Left ventricle myocardium inferior (tissue), 1 donor: Measurements from ENCODE around the gene CSF3. TPM values are rescaled to one million over a fixed set of nuclear protein-coding genes. Genes with fewer than 3 reads are reported as not detected.

Experiments used
- DNase-seq: peaks from one replicate; pipeline ENCODE4 v3.0.0-alpha.2; 2020
- H3K27ac ChIP-seq: fragments of 200-600 bp; replicated peaks from 2 replicates; pipeline ENCODE4 v1.8.0; 2021
- H3K27me3 ChIP-seq: fragments of 200-600 bp; 2 replicates; pipeline ENCODE4 v1.8.0; 2021; ENCODE audit warnings: low read depth
- H3K36me3 ChIP-seq: fragments of 200-600 bp; 2 replicates; pipeline ENCODE4 v1.8.0; 2021
- H3K4me1 ChIP-seq: fragments of 200-600 bp; 2 replicates; pipeline ENCODE4 v1.8.0; 2021
- H3K4me3 ChIP-seq: fragments of 200-600 bp; 2 replicates; pipeline ENCODE4 v1.8.0; 2021; ENCODE audit warnings: mild to moderate bottlenecking, moderate library complexity
- H3K9me3 ChIP-seq: fragments of 200-600 bp; replicated peaks from 2 replicates; pipeline ENCODE4 v1.8.0; 2021
- intact Hi-C: fragments of 100-400 bp; cut with micrococcal nuclease; formaldehyde crosslinking; loops from one replicate; pipeline ENCODE4 v1.11.0; 2022
- total RNA-seq: library from RNA; stranded (reverse); fragmentation: NEBNext Ultra II Directional; extraction: Animal tissue kit (Norgen Biotek cat#: 25700); gene quantifications from one replicate; pipeline ENCODE4 v1.2.1, GENCODE V29; 2021
- TF ChIP-seq, protein P1 (sequence below): fragments of 200-600 bp; IDR thresholded peaks from 2 replicates; pipeline ENCODE4 v1.8.0; 2021; ENCODE audit warnings: antibody characterized with exemption, mild to moderate bottlenecking, borderline replicate concordance
- donor health status: DM: no; HTN: yes; CAD: no; lungs with severe emphysema.

Gene CSF3
- total RNA-seq, 1 donor from 2014 or later: not detected

DNA sequence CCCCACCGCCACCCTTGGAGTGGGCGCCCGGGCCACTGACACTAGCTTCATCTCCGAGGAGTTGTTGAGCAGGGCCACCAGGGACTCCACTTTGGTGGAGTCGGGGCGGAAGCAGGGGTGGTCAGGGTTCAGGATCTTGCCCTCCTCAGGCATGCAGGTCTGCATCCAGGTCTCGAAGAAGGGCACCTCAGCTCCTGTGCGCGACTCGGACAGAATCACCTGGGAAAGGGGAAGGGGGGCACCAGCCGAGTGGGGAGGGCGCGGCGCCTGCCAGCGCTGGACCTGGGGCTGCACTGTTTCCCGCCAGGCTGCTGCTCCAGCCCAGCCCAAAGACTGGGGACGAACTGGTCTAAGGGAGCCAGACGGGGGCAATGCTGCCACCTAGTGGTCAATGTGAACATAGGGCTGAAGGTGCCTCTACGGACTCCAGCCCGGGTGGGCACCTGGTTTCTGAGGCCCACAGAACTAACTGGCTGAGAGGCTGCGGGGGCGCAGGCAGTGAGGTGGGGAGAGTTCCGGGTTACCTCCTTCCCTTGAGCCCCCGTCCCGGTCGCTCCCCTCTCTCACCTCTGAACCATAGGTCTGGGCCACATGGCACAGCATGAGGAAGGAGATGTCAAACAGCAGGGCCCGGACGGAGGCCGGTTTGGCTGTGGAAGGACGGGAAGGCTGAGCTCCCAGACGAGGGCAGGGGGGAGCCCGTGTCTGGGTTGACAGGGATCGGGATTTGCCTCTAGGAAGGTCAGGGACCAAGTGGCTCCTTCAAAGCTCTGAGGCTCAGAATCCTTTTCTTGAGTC is 11.8 kb downstream of the CSF3 start:
- peaks cover 45% of the 10 kb centered on the region for H3K4me1 ChIP-seq
- H3K4me3 ChIP-seq: no peak overlapping the region
- TF ChIP-seq, protein P1, sequence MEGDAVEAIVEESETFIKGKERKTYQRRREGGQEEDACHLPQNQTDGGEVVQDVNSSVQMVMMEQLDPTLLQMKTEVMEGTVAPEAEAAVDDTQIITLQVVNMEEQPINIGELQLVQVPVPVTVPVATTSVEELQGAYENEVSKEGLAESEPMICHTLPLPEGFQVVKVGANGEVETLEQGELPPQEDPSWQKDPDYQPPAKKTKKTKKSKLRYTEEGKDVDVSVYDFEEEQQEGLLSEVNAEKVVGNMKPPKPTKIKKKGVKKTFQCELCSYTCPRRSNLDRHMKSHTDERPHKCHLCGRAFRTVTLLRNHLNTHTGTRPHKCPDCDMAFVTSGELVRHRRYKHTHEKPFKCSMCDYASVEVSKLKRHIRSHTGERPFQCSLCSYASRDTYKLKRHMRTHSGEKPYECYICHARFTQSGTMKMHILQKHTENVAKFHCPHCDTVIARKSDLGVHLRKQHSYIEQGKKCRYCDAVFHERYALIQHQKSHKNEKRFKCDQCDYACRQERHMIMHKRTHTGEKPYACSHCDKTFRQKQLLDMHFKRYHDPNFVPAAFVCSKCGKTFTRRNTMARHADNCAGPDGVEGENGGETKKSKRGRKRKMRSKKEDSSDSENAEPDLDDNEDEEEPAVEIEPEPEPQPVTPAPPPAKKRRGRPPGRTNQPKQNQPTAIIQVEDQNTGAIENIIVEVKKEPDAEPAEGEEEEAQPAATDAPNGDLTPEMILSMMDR: peak; percentile 94
- intact Hi-C loops: no loop called here
- no peak overlapping the region for H3K27ac ChIP-seq
- no peaks in the 10 kb centered on the region for H3K27me3 ChIP-seq
- no peaks in the 10 kb centered on the region for H3K9me3 ChIP-seq
- H3K36me3 ChIP-seq: peaks cover 85% of the 10 kb centered on the region
- peak; percentile 79 for DNase-seq

DNA sequence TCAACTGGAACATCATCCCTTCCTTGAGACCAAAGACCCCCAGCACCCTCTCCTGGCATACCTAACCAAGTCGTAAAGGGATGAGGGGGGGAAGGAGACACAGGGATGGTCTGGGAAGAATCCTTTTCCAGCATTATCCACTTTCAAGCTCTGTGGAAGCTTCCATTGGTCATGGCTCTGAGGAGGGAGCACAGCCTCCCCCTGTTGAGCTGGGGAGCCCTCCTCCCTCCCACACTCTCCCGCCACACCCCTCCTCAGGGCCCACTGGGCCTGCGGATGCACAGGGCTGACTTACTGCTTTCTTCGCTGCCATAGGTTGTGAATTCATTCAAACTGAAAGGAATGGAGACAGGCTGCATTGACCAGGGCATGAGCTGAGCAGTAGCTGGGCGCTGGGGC is 12.4 kb downstream of the CSF3 start:
- Histone ChIP-seq H3K27ac (no peak overlapping the region), H3K4me3 (no peak overlapping the region), H3K9me3 (no peaks in the 10 kb centered on the region), H3K36me3 (peaks cover 85% of the 10 kb centered on the region), H3K27me3 (no peaks in the 10 kb centered on the region), H3K4me1 (peaks cover 46% of the 10 kb centered on the region)
- DNase-seq: no peak
- intact Hi-C loops: no loop called here
- TF ChIP-seq, protein P1: no peak

DNA sequence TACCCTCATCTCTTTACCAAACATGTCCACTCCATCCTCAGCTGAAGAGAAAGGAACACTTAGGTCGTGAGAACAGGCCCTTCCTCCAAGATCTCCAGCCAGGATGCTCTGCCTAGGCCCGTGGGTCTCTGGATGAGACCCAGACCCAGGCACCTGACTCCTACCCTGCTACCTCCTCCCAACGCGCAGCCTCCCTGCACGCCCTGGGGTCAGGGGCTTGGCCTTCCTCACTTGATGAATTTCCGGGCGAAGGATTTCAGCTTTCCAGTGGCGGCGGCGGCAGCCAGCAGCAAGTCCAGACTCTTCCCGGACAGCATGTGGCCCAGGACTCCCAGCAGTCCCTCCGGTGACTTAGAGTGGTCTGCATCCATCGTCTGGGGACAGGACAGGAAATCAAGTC is 13.4 kb downstream of the CSF3 start:
- TF ChIP-seq, protein P1: no peak
- intact Hi-C loops: no loop called here
- no peak overlapping the region for H3K4me3 ChIP-seq
- peaks cover 44% of the 10 kb centered on the region for H3K4me1 ChIP-seq
- no peak for DNase-seq
- peaks cover 89% of the 10 kb centered on the region for H3K36me3 ChIP-seq
- no peaks in the 10 kb centered on the region for H3K9me3 ChIP-seq
- H3K27me3 ChIP-seq: no peaks in the 10 kb centered on the region
- no peak overlapping the region for H3K27ac ChIP-seq

DNA sequence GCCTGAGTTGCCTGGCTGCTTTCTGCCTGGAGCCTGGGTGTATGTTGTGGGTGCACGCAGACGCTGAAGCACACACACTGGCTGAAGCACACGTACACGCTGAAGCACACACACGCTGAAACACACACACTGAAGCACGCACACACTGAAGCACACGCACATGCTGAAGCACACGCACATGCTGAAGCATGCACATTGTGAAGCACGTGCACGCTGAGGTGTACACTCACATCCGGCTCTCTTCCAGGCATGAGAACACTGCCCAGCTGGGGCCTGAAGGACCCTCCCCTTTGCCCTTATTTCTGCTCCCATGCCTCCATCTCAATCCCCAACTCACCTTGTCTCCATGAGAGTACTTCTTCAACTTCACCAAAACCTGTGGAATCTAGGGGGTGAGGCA is 16.5 kb downstream of the CSF3 start:
- peaks cover 37% of the 10 kb centered on the region for H3K4me1 ChIP-seq
- H3K27me3 ChIP-seq: no peaks in the 10 kb centered on the region
- H3K27ac ChIP-seq: peak overlapping the region; percentile 70
- peaks cover 85% of the 10 kb centered on the region for H3K36me3 ChIP-seq
- TF ChIP-seq, protein P1: no peak
- intact Hi-C loops: no loop called here
- no peak for DNase-seq
- H3K4me3 ChIP-seq: no peak overlapping the region
- H3K9me3 ChIP-seq: no peaks in the 10 kb centered on the region

DNA sequence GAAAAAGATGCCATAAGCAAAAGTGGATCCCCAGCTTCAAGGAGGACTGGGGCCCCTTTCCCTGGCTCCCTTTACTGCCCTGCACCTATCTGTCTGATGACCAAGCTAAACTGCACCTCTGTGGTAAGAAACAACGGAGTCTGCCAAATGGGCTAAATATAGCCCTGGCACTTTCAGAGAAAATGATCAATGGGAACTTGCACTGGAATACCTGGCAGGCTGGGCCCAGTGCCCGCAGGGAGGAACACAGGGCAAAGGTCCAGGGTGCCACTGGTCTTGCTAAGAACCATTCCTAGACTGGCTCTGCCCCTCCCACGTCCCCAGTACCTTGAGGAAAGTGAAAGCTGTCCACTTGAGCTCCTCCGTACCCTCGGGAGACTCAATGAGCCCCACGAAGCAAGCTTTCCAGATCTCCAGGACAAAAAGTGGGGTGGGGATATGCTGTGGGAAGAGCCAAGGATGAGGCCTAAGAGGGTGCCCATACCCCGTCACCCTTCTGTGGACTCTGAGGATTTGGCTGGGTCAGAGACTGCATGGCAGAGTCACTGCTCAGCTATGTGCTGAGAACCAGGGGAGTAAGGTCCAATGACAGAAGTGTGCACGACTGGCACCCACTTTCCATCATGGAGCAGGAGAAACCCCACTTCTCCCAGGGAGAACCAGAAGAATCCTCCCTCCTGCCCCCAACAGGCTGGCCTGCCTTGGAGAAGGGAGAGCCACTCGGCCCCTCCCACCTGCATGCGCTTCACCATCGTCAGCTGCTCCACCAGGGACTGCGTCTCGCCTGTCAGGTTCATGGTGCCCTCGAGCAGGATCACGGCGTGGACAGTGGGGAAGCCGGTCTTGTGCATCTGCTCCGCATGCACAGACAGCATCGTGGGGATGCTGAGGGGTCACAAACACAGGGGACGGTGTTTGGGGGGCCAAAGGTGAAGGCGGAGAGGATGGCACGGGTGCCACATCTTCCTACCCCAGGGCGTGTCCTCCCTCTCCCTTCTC is 17.4 kb downstream of the CSF3 start:
- intact Hi-C loops: no loop called here
- Histone ChIP-seq H3K36me3 (peaks cover 84% of the 10 kb centered on the region), H3K4me3 (no peak overlapping the region), H3K27ac (peak overlapping the region; percentile 70), H3K9me3 (no peaks in the 10 kb centered on the region), H3K27me3 (no peaks in the 10 kb centered on the region), H3K4me1 (peaks cover 31% of the 10 kb centered on the region)
- TF ChIP-seq, protein P1: no peak
- DNase-seq: peak; percentile 72
